Osteocyte (in vitro differentiated cells): ENCODE results near the gene ZNRF1. TPM values are rescaled to one million over a fixed set of nuclear protein-coding genes. Genes with fewer than 3 reads are reported as not detected.

Experiments
- DNase-seq: peaks from one replicate; pipeline ENCODE4 v3.0.0; 2021; ENCODE audit warnings: mixed read lengths; ENCODE audit not compliant: unreplicated experiment; ENCODE audit errors: extremely low spot score
- H3K27ac Mint-ChIP-seq: one replicate; pipeline ENCODE4 v1.8.0; 2021; ENCODE audit warnings: mild to moderate bottlenecking, mixed read lengths; ENCODE audit not compliant: unreplicated experiment
- H3K27me3 Mint-ChIP-seq: one replicate; pipeline ENCODE4 v1.8.0; 2021; ENCODE audit warnings: mixed read lengths; ENCODE audit not compliant: unreplicated experiment
- H3K36me3 Mint-ChIP-seq: one replicate; pipeline ENCODE4 v1.8.0; 2021; ENCODE audit warnings: mixed read lengths; ENCODE audit not compliant: unreplicated experiment
- H3K4me1 Mint-ChIP-seq: one replicate; pipeline ENCODE4 v1.8.0; 2021; ENCODE audit warnings: mixed read lengths; ENCODE audit not compliant: unreplicated experiment
- H3K4me3 Mint-ChIP-seq: one replicate; pipeline ENCODE4 v1.8.0; 2021; ENCODE audit warnings: mild to moderate bottlenecking, moderate library complexity, mixed read lengths; ENCODE audit not compliant: unreplicated experiment
- H3K9me3 Mint-ChIP-seq: one replicate; pipeline ENCODE4 v1.8.0; 2021; ENCODE audit warnings: mixed read lengths; ENCODE audit not compliant: unreplicated experiment
- CTCF ChIP-seq: fragments of 200-600 bp; sonication (generic); IDR thresholded peaks from 2 replicates; pipeline ENCODE4 v1.5.0; 2021; ENCODE audit warnings: antibody characterized with exemption, mild to moderate bottlenecking, moderate library complexity
- total RNA-seq: library from RNA; stranded (reverse); gene quantifications from 2 replicates; pipeline ENCODE4 v1.2.1, GENCODE V29; 2021

ZNRF1 gene
- total RNA-seq, 1 donor from 2014 or later = 32.1 TPM

GRCh38 chr16:75062976-75063346, 64.1 kb downstream of the ZNRF1 start:
- Mint-ChIP-seq H3K27me3 (no peaks in the 10 kb centered on the region), H3K4me1 (peaks cover 10% of the 10 kb centered on the region), H3K36me3 (no peaks in the 10 kb centered on the region), H3K4me3 (no peak overlapping the region), H3K27ac (peak overlapping the region; percentile 71), H3K9me3 (no peaks in the 10 kb centered on the region)
- TF ChIP-seq CTCF = no peak
- DNase-seq = no peak

- peaks cover 10% of the 10 kb centered on the region for H3K4me1 Mint-ChIP-seq
- no peaks in the 10 kb centered on the region for H3K36me3 Mint-ChIP-seq
- H3K9me3 Mint-ChIP-seq = no peaks in the 10 kb centered on the region
- no peak overlapping the region for H3K4me3 Mint-ChIP-seq
- no peak overlapping the region for H3K27ac Mint-ChIP-seq
- DNase-seq = no peak
- no peak for TF ChIP-seq CTCF
- no peaks in the 10 kb centered on the region for H3K27me3 Mint-ChIP-seq
Observed at GRCh38 chr16:75063549-75064088, 64.8 kb downstream of the ZNRF1 start.

GRCh38 chr16:75064403-75065148, 65.8 kb downstream of the ZNRF1 start:
- no peak overlapping the region for H3K4me3 Mint-ChIP-seq
- no peaks in the 10 kb centered on the region for H3K9me3 Mint-ChIP-seq
- no peaks in the 10 kb centered on the region for H3K27me3 Mint-ChIP-seq
- no peaks in the 10 kb centered on the region for H3K36me3 Mint-ChIP-seq
- H3K27ac Mint-ChIP-seq = no peak overlapping the region
- no peak for DNase-seq
- H3K4me1 Mint-ChIP-seq = peaks cover 7% of the 10 kb centered on the region
- no peak for TF ChIP-seq CTCF

- H3K4me3 Mint-ChIP-seq = no peak overlapping the region
- H3K36me3 Mint-ChIP-seq = no peaks in the 10 kb centered on the region
- DNase-seq = no peak
- no peak for TF ChIP-seq CTCF
- H3K4me1 Mint-ChIP-seq = peaks cover 7% of the 10 kb centered on the region
- no peak overlapping the region for H3K27ac Mint-ChIP-seq
- no peaks in the 10 kb centered on the region for H3K9me3 Mint-ChIP-seq
- H3K27me3 Mint-ChIP-seq = no peaks in the 10 kb centered on the region
Observed at GRCh38 chr16:75065149-75065505, 66.3 kb downstream of the ZNRF1 start.

GRCh38 chr16:75065521-75066149, 66.8 kb downstream of the ZNRF1 start:
- H3K27me3 Mint-ChIP-seq = no peaks in the 10 kb centered on the region
- H3K4me1 Mint-ChIP-seq = peaks cover 9% of the 10 kb centered on the region
- H3K36me3 Mint-ChIP-seq = no peaks in the 10 kb centered on the region
- H3K27ac Mint-ChIP-seq = no peak overlapping the region
- H3K4me3 Mint-ChIP-seq = no peak overlapping the region
- no peaks in the 10 kb centered on the region for H3K9me3 Mint-ChIP-seq
- DNase-seq = no peak
- TF ChIP-seq CTCF = no peak
